Body of pancreas (tissue), 4 donors: ENCODE data around the gene TMEM150B. TPM values are rescaled to one million over a fixed set of nuclear protein-coding genes. Genes with fewer than 3 reads are reported as not detected.

Experiments used
- ATAC-seq: fragments of 150-250 bp; one replicate; pipeline ENCODE4 v1.9.1; 2016
- DNase-seq, 4 donors: peaks; one replicate each; pipeline ENCODE4 v3.0.0-alpha.2; 2019
- H3K27ac ChIP-seq, 4 donors: fragments of 200-600 bp; sonication (generic); 1 replicate in 3 of 4; 2 replicates in 1 of 4; pipeline versions ENCODE4 v1.5.1 to v1.6.1; 2016 to 2019; ENCODE audit warnings: mild to moderate bottlenecking in 1 of 4, mixed read lengths in 1 of 4, moderate library complexity in 1 of 4
- H3K27me3 ChIP-seq, 2 donors: fragments of 200-600 bp; sonication (generic); one replicate each; pipeline ENCODE4 v1.6.0; 2016; ENCODE audit warnings: mild to moderate bottlenecking in 1 of 2
- H3K36me3 ChIP-seq, 2 donors: fragments of 200-600 bp; sonication (generic); replicated peaks in 1 of 2; 2 replicates each; pipeline ENCODE4 v1.5.1; 2016; ENCODE audit warnings: low read depth in 2 of 2; ENCODE audit not compliant: insufficient read depth in 1 of 2
- H3K4me1 ChIP-seq: fragments of 200-600 bp; sonication (generic); one replicate; pipeline ENCODE4 v1.6.0; 2016
- H3K4me3 ChIP-seq, 2 donors: fragments of 200-600 bp; sonication (generic); 1 replicate in 1 of 2; 2 replicates in 1 of 2; pipeline ENCODE4 v1.5.1; 2016 to 2019
- H3K9me3 ChIP-seq, 3 donors: fragments of 200-600 bp; sonication (generic); 1 replicate in 2 of 3; 2 replicates in 1 of 3; pipeline ENCODE4 v1.5.1; 2016
- POLR2A ChIP-seq, 3 donors: fragments of 450-650 bp; IDR thresholded peaks; one replicate each; pipeline ENCODE4 v1.6.1; 2016; ENCODE audit warnings: antibody characterized with exemption in 3 of 3, mild to moderate bottlenecking in 2 of 3
- WGBS, 2 donors: methylation state at CpG; one replicate each; pipeline ENCODE4 v1.1.5; 2017; 5-methylcytosine and 5-hydroxymethylcytosine counted together
- intact Hi-C: fragments of 100-400 bp; cut with DNase I; formaldehyde crosslinking; loops from one replicate; pipeline ENCODE4 v1.15.1; 2023
- total RNA-seq, 2 donors: library from RNA; depleted of rRNA; stranded (reverse); fragments of >200 nt; gene quantifications; one replicate each; pipeline ENCODE4 v1.1.0, GENCODE V29; 2016
- TF ChIP-seq, protein P1 (sequence below), 7 experiments: fragments of 450-650 bp in 4 of 7; fragments of 200-600 bp in 3 of 7; sonication (generic) in 3 of 7; IDR thresholded peaks; one replicate each; pipeline ENCODE4 v1.5.1; 2016 to 2019; ENCODE audit warnings: antibody characterized with exemption in 7 of 7

TMEM150B gene
- total RNA-seq, 2 donors from 2014 or later: 1.0 TPM; not detected in 1

DNA sequence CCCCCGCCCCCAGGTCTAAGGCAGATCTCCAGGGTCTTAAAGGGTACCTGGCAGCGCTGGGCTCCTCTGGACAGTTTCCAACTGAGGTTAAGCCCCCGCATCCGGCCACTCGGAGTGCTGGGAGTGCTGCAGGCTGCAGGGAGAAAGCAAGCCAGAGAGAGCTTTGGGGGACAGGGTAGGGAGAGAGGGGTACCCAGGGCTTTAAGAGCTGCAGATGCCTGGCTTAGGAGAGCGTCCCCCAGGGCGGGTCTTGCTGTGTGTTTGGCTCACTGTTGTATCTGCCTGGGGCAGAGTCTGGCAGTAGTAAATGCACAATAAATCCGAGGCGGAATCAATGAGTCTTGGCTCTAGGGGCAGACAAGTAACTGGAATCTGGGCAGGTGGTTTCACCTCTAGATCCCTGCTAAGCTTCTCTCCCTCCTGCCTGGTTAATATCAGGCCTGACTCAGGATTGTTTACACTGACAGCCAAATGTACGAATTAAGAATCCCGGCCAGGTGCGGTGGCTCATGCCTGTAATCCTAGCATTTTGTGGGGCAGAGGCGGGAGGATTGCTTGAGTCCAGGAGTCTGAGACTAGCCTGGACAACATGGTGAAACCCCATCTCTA lies 30.2 kb upstream of the TMEM150B start:
- Histone ChIP-seq H3K9me3 (no peaks in the 10 kb centered on the region), H3K27me3 (peaks cover 0 to 20% of the 10 kb centered on the region in 2 donors), H3K27ac (no peak overlapping the region), H3K4me3 (no peak overlapping the region), H3K4me1 (peaks cover 20% of the 10 kb centered on the region), H3K36me3 (no peaks in the 10 kb centered on the region)
- ATAC-seq (no peak), DNase-seq (no peak)
- TF ChIP-seq, protein P1, sequence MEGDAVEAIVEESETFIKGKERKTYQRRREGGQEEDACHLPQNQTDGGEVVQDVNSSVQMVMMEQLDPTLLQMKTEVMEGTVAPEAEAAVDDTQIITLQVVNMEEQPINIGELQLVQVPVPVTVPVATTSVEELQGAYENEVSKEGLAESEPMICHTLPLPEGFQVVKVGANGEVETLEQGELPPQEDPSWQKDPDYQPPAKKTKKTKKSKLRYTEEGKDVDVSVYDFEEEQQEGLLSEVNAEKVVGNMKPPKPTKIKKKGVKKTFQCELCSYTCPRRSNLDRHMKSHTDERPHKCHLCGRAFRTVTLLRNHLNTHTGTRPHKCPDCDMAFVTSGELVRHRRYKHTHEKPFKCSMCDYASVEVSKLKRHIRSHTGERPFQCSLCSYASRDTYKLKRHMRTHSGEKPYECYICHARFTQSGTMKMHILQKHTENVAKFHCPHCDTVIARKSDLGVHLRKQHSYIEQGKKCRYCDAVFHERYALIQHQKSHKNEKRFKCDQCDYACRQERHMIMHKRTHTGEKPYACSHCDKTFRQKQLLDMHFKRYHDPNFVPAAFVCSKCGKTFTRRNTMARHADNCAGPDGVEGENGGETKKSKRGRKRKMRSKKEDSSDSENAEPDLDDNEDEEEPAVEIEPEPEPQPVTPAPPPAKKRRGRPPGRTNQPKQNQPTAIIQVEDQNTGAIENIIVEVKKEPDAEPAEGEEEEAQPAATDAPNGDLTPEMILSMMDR (IDR thresholded peaks at IDR 0.05): no peak
- no peak for TF ChIP-seq POLR2A (IDR thresholded peaks at IDR 0.05)
- 24% methylated on average over 12 to 13 of the region's 13 CpGs for WGBS, 2 donors
- intact Hi-C loops: no loop called here

DNA sequence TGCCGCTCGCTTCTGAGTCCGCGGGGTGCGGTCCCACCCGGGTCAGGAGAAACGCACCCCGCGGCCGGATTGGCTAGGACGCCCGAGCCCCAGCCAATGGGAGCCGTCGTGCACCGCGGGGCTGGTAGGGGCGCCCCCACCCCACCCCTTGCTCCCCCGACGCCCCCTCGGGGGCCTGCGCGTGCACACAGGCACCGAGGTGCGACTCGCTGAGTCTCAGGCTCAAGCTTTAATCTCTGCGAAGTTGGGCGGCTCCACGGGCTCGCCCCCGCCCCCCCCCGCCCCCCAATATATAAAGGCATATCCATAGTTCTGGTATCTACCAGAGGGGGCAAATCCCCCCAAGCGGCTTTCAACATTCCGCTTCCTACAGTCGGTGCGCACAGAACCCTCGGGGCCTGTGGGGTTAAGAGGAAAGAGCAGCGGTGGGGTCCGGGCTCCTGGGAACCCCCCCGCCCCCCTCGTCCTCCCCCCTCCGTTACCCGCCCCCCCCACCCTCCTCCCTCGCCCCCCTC lies 29.6 kb upstream of the TMEM150B start, which contains the start of gene COX6B2:
Gene COX6B2, minus strand, starts transcription at position 22 of the 515 bp plus-strand sequence. CDS start 198 bp downstream, outside the sequence.
- intact Hi-C loops: no loop called here
- Histone ChIP-seq H3K9me3 (no peaks in the 10 kb centered on the region), H3K4me3 (peak within 1 kb of the TSS in 1 of 2 donors; percentile 5), H3K36me3 (no peaks in the 10 kb centered on the region), H3K27me3 (peaks cover 0 to 20% of the 10 kb centered on the region in 2 donors), H3K4me1 (peaks cover 20% of the 10 kb centered on the region), H3K27ac (no peak within 1 kb of the TSS)
- WGBS, 2 donors: 4% methylated on average over 41 of the region's 43 CpGs; no CpG with 5 or more reads in 1 of the 2 donors
- DNase-seq: no peak
- TF ChIP-seq POLR2A (IDR thresholded peaks at IDR 0.05): no peak
- TF ChIP-seq, protein P1 (IDR thresholded peaks at IDR 0.05): no peak
- no peak for ATAC-seq

DNA sequence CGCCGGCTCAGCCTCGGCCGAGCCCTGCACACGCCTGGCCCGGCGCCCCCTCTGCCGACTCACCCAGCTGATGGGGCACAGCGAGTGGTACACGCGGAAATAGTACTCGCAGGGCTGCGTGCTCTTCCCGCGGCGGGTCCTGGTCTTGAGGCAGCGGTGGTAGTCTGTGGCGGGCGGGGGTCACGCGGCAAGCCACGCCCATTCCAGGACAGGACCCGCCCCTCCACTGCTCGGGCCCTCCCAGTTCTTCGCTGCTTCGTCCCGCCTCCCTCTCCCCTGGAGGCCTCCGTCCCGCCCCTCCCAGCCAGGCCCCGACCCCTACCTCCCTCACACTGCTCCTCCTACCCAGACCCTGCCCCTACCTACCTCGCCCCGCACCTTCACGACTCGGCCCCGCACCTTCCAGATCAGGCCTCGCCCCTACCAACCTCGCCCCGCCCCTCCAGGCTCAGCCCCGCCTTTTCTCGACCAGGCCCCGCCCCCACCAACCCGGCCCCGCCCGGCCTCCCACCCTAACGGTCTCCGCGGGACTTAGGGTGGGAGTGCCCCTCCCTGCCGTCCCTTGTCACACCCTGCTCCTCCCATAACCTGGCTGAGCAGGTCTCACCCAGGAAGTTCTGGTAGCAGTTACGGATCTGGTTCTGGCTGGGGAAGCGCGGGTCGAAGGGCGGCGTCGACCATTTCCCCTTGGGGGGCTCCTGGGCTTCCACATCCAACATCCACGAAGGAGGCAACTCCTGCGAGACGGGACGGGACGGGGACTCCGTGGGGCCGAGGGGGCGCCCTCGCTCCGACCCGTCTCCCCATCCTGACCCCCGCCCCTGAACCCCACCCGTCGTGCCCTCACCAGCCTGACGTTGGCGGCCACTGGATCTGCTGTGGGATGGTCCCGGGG lies 28.9 kb upstream of the TMEM150B start:
- TF ChIP-seq POLR2A (IDR thresholded peaks at IDR 0.05): no peak
- TF ChIP-seq, protein P1 (IDR thresholded peaks at IDR 0.05): no peak
- WGBS, 2 donors: 2 to 3% methylated on average over 16 to 52 of the region's 72 CpGs
- no peaks in the 10 kb centered on the region for H3K9me3 ChIP-seq
- H3K36me3 ChIP-seq: no peaks in the 10 kb centered on the region
- no peak overlapping the region for H3K27ac ChIP-seq
- peak; percentile 67 to 75 (median 70) for DNase-seq
- peak; percentile 83 for ATAC-seq
- peaks cover 20% of the 10 kb centered on the region for H3K4me1 ChIP-seq
- H3K27me3 ChIP-seq: peaks cover 0 to 20% of the 10 kb centered on the region in 2 donors
- peak overlapping the region in 1 of 2 donors; percentile 5 for H3K4me3 ChIP-seq
- intact Hi-C loops: no loop called here

DNA sequence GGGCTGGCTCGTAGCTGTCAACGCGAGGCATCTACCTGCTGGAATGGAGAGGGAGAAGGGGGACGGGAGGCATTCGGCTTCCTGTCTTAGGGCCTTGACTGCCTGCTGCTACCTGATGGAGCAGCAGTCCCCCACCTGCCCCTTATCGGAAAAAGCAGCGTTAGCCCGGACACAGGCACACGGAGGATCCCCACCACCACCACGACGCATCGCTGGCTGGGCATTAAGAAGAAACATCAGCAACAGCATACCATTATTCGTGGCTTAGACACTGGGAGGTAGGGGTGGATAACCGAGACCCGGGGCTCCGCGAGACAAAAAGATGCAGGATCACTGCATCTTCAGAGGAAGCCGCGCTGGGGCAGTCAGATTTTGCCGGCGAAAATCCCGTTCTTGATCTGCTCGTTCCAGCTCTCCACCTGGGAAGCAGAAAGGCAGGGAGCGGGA lies 28.2 kb upstream of the TMEM150B start:
- DNase-seq: no peak
- no peak for TF ChIP-seq POLR2A (IDR thresholded peaks at IDR 0.05)
- TF ChIP-seq, protein P1 (IDR thresholded peaks at IDR 0.05): no peak
- 1 to 8% methylated on average over 15 to 24 of the region's 24 CpGs for WGBS, 2 donors

More for the DNA sequence above, 28.2 kb upstream of the TMEM150B start:
- H3K27ac ChIP-seq: no peak overlapping the region
- peaks cover 20% of the 10 kb centered on the region for H3K4me1 ChIP-seq
- no peaks in the 10 kb centered on the region for H3K9me3 ChIP-seq
- H3K4me3 ChIP-seq: peak overlapping the region in 1 of 2 donors; percentile 5
- no peaks in the 10 kb centered on the region for H3K36me3 ChIP-seq
- no peak for ATAC-seq
- intact Hi-C loops: no loop called here
- peaks cover 0 to 20% of the 10 kb centered on the region in 2 donors for H3K27me3 ChIP-seq
